Mesenchymal stem cell (in vitro differentiated cells and primary cell): ENCODE measurements around the gene KCNN4.
A peak's percentile ranks its signal among the peaks of the same experiment; 100 is the strongest.

Experiments used
- DNase-seq: peaks from one replicate; pipeline ENCODE4 v3.0.0-alpha.2; 2013
- H2AFZ ChIP-seq: one replicate; pipeline ENCODE4 v1.6.1; 2013; ENCODE audit warnings: low read depth, mild to moderate bottlenecking, control low read depth, inconsistent platforms, low read length, moderate library complexity
- H2AK5ac ChIP-seq: 2 replicates; pipeline ENCODE4 v1.6.1; 2013; ENCODE audit warnings: low read length, moderate library complexity, mild to moderate bottlenecking, inconsistent platforms; ENCODE audit not compliant: severe bottlenecking
- H2BK120ac ChIP-seq: one replicate; pipeline ENCODE4 v1.6.1; 2013; ENCODE audit warnings: low read depth, mild to moderate bottlenecking, inconsistent platforms, low read length, moderate library complexity
- H2BK12ac ChIP-seq, 2 experiments: one replicate each; pipeline ENCODE4 v1.6.1; 2013; ENCODE audit warnings: inconsistent platforms in 2 of 2, low read length in 2 of 2, mild to moderate bottlenecking in 2 of 2, moderate library complexity in 2 of 2, control low read depth in 1 of 2
- H2BK15ac ChIP-seq: one replicate; pipeline ENCODE4 v1.6.1; 2013; ENCODE audit warnings: mild to moderate bottlenecking, low read depth, inconsistent platforms; ENCODE audit not compliant: poor library complexity, severe bottlenecking
- H2BK5ac ChIP-seq: 2 replicates; pipeline ENCODE4 v1.6.1; 2013; ENCODE audit warnings: low read depth, mild to moderate bottlenecking, low read length, control low read depth, inconsistent platforms; ENCODE audit not compliant: poor library complexity, severe bottlenecking
- H3K14ac ChIP-seq, 2 experiments: one replicate each; pipeline ENCODE4 v1.6.1; 2013; ENCODE audit warnings: inconsistent platforms in 2 of 2, low read length in 2 of 2, control low read depth in 1 of 2, mild to moderate bottlenecking in 1 of 2, moderate library complexity in 1 of 2
- H3K18ac ChIP-seq, 2 experiments: one replicate each; pipeline ENCODE4 v1.6.1; 2013; ENCODE audit warnings: inconsistent platforms in 2 of 2, low read length in 2 of 2, control low read depth in 1 of 2, low read depth in 1 of 2, mild to moderate bottlenecking in 1 of 2
- H3K23ac ChIP-seq, 2 experiments: one replicate each; pipeline ENCODE4 v1.6.1; 2013; ENCODE audit warnings: inconsistent platforms in 2 of 2, low read length in 2 of 2, mild to moderate bottlenecking in 2 of 2, moderate library complexity in 2 of 2, control low read depth in 1 of 2
- H3K27ac ChIP-seq: 2 replicates; pipeline ENCODE4 v1.5.1; 2013; ENCODE audit warnings: mild to moderate bottlenecking, moderate library complexity, low read length, control low read depth, inconsistent platforms; ENCODE audit not compliant: poor library complexity, severe bottlenecking
- H3K27me3 ChIP-seq, 2 experiments: 2 replicates each; pipeline versions ENCODE4 v1.6.1 to v1.7.0; 2013; ENCODE audit warnings: low read length in 2 of 2, mild to moderate bottlenecking in 2 of 2, moderate library complexity in 2 of 2, control low read depth in 1 of 2, inconsistent platforms in 1 of 2; ENCODE audit not compliant: control insufficient read depth in 1 of 2, insufficient read depth in 1 of 2
- H3K36me3 ChIP-seq, 2 experiments: 2 replicates each; pipeline versions ENCODE4 v1.6.1 to v1.7.0; 2013; ENCODE audit warnings: low read length in 2 of 2, control low read depth in 1 of 2, inconsistent platforms in 1 of 2, low read depth in 1 of 2, mild to moderate bottlenecking in 1 of 2; ENCODE audit not compliant: insufficient read depth in 2 of 2, control insufficient read depth in 1 of 2
- H3K4ac ChIP-seq, 2 experiments: one replicate each; pipeline ENCODE4 v1.6.1; 2013; ENCODE audit warnings: inconsistent platforms in 2 of 2, low read length in 2 of 2, mild to moderate bottlenecking in 2 of 2, moderate library complexity in 2 of 2, control low read depth in 1 of 2, low read depth in 1 of 2
- H3K4me1 ChIP-seq: 2 replicates; pipeline ENCODE4 v1.6.1; 2013; ENCODE audit warnings: low read depth, low read length, control low read depth; ENCODE audit not compliant: control insufficient read depth, insufficient read depth
- H3K4me2 ChIP-seq: 2 replicates; pipeline ENCODE4 v1.6.1; 2013; ENCODE audit warnings: low read length, mild to moderate bottlenecking, inconsistent platforms; ENCODE audit not compliant: poor library complexity, severe bottlenecking
- H3K4me3 ChIP-seq, 2 experiments: 2 replicates each; pipeline versions ENCODE4 v1.5.1 to v1.7.0; 2013; ENCODE audit warnings: low read length in 2 of 2, mild to moderate bottlenecking in 2 of 2, control low read depth in 1 of 2, low read depth in 1 of 2; ENCODE audit not compliant: insufficient read depth in 1 of 2
- H3K79me1 ChIP-seq: replicated peaks from 2 replicates; pipeline ENCODE4 v1.6.1; 2013; ENCODE audit warnings: mild to moderate bottlenecking, control low read depth, low read length, inconsistent platforms; ENCODE audit not compliant: poor library complexity, severe bottlenecking
- H3K9ac ChIP-seq: 2 replicates; pipeline ENCODE4 v1.7.0; 2013; ENCODE audit warnings: mild to moderate bottlenecking, low read length, moderate library complexity
- H3K9me3 ChIP-seq: 2 replicates; pipeline ENCODE4 v1.7.0; 2013; ENCODE audit warnings: mild to moderate bottlenecking, low read length; ENCODE audit not compliant: control insufficient read depth
- H4K8ac ChIP-seq: one replicate; pipeline ENCODE4 v1.6.1; 2013; ENCODE audit warnings: inconsistent platforms, mild to moderate bottlenecking, low read length, moderate library complexity
- H4K91ac ChIP-seq: one replicate; pipeline ENCODE4 v1.6.1; 2013; ENCODE audit warnings: mild to moderate bottlenecking, low read length, inconsistent platforms
- WGBS: methylation state at CpG from one replicate; pipeline ENCODE4 v1.1.7; 2013; ENCODE audit warnings: mixed read lengths; 5-methylcytosine and 5-hydroxymethylcytosine counted together

Gene KCNN4

GRCh38 chr19:43781630-43782310 lies 997 bp upstream of the KCNN4 start:
- no peak overlapping the region for H3K23ac ChIP-seq
- peak overlapping the region; percentile 9 for H4K91ac ChIP-seq
- H3K4me3 ChIP-seq, result peak overlapping the region in 1 of 2 experiments; percentile 77
- no peak overlapping the region for H2AK5ac ChIP-seq
- H3K27ac ChIP-seq, result no peak overlapping the region
- 95% methylated on average over 14 of the region's 14 CpGs for WGBS
- no peak overlapping the region for H2BK120ac ChIP-seq
- peaks cover 44% of the 10 kb centered on the region for H3K4me1 ChIP-seq
- H3K9ac ChIP-seq, result peak overlapping the region; percentile 66
- no peak overlapping the region for H3K4ac ChIP-seq
- DNase-seq, result no peak
- no peak overlapping the region for H4K8ac ChIP-seq
- no peaks in the 10 kb centered on the region for H3K27me3 ChIP-seq
- no peak overlapping the region for H3K18ac ChIP-seq
- no peak overlapping the region for H2AFZ ChIP-seq
- no peaks in the 10 kb centered on the region for H3K9me3 ChIP-seq
- H2BK15ac ChIP-seq, result no peak overlapping the region
- H3K4me2 ChIP-seq, result no peak overlapping the region
- no peaks in the 10 kb centered on the region for H3K36me3 ChIP-seq
- no peak overlapping the region for H2BK5ac ChIP-seq
- H3K79me1 ChIP-seq, result no peaks in the 10 kb centered on the region
- no peak overlapping the region for H2BK12ac ChIP-seq
- peak overlapping the region in 1 of 2 experiments; percentile 18 for H3K14ac ChIP-seq

GRCh38 chr19:43779820-43780219 lies 953 bp downstream of the KCNN4 start:
- Histone ChIP-seq H2AFZ (no peak overlapping the region), H3K9me3 (no peaks in the 10 kb centered on the region), H4K8ac (no peak overlapping the region), H3K9ac (peak overlapping the region; percentile 57), H3K4me1 (peaks cover 42% of the 10 kb centered on the region), H3K36me3 (peaks cover 0 to 7% of the 10 kb centered on the region in 2 experiments), H3K27ac (no peak overlapping the region), H4K91ac (no peak overlapping the region), H3K4me3 (peak overlapping the region in 1 of 2 experiments; percentile 77), H3K23ac (no peak overlapping the region), H2BK120ac (no peak overlapping the region), H3K79me1 (no peaks in the 10 kb centered on the region), H3K27me3 (no peaks in the 10 kb centered on the region), H3K4ac (no peak overlapping the region), H2BK5ac (no peak overlapping the region), H2BK12ac (no peak overlapping the region), H2BK15ac (no peak overlapping the region), H3K14ac (no peak overlapping the region), H3K18ac (no peak overlapping the region), H2AK5ac (no peak overlapping the region), H3K4me2 (no peak overlapping the region)
- WGBS, result 58% methylated on average over 3 of the region's 3 CpGs
- no peak for DNase-seq

- 83% methylated on average over 16 of the region's 16 CpGs for WGBS
- H2BK15ac ChIP-seq, result no peak overlapping the region
- H2BK120ac ChIP-seq, result no peak overlapping the region
- H4K8ac ChIP-seq, result no peak overlapping the region
- no peak for DNase-seq
- H3K27me3 ChIP-seq, result no peaks in the 10 kb centered on the region
- no peak overlapping the region for H3K4me2 ChIP-seq
- no peak overlapping the region for H3K4ac ChIP-seq
- H3K18ac ChIP-seq, result no peak overlapping the region
- peak overlapping the region in 1 of 2 experiments; percentile 77 for H3K4me3 ChIP-seq
- no peaks in the 10 kb centered on the region for H3K9me3 ChIP-seq
- H2BK5ac ChIP-seq, result no peak overlapping the region
- H3K27ac ChIP-seq, result no peak overlapping the region
- H3K14ac ChIP-seq, result no peak overlapping the region
- H2AK5ac ChIP-seq, result peak overlapping the region; percentile 40
- peaks cover 0 to 7% of the 10 kb centered on the region in 2 experiments for H3K36me3 ChIP-seq
- H3K4me1 ChIP-seq, result peaks cover 42% of the 10 kb centered on the region
- no peaks in the 10 kb centered on the region for H3K79me1 ChIP-seq
- H2BK12ac ChIP-seq, result peak overlapping the region in 1 of 2 experiments; percentile 25
- no peak overlapping the region for H3K23ac ChIP-seq
- no peak overlapping the region for H4K91ac ChIP-seq
- H2AFZ ChIP-seq, result no peak overlapping the region
- peak overlapping the region; percentile 57 for H3K9ac ChIP-seq
Measured at GRCh38 chr19:43779147-43779819, 1.5 kb downstream of the KCNN4 start.

- peaks cover 45% of the 10 kb centered on the region for H3K4me1 ChIP-seq
- H3K9ac ChIP-seq, result no peak overlapping the region
- no peak overlapping the region for H2BK15ac ChIP-seq
- no peak overlapping the region for H4K91ac ChIP-seq
- WGBS, result 100% methylated on average over 1 of the region's 1 CpG
- no peak overlapping the region for H3K27ac ChIP-seq
- no peak overlapping the region for H2AFZ ChIP-seq
- H3K79me1 ChIP-seq, result no peaks in the 10 kb centered on the region
- no peak overlapping the region for H3K4ac ChIP-seq
- no peak for DNase-seq
- no peaks in the 10 kb centered on the region for H3K9me3 ChIP-seq
- no peak overlapping the region for H3K18ac ChIP-seq
- H2BK5ac ChIP-seq, result no peak overlapping the region
- no peak overlapping the region for H3K14ac ChIP-seq
- no peak overlapping the region for H3K23ac ChIP-seq
- no peaks in the 10 kb centered on the region for H3K27me3 ChIP-seq
- H3K4me3 ChIP-seq, result no peak overlapping the region
- H2BK120ac ChIP-seq, result no peak overlapping the region
- H2BK12ac ChIP-seq, result no peak overlapping the region
- H3K36me3 ChIP-seq, result peaks cover 0 to 9% of the 10 kb centered on the region in 2 experiments
- no peak overlapping the region for H3K4me2 ChIP-seq
- H4K8ac ChIP-seq, result no peak overlapping the region
- H2AK5ac ChIP-seq, result no peak overlapping the region
Measured at GRCh38 chr19:43778651-43779050, 2.1 kb downstream of the KCNN4 start.
